Activated B cell treated with CpG ODN at 0.5 μM for 24 hours (primary cell): ENCODE data around the gene CHD1. TPM values are rescaled to one million over a fixed set of nuclear protein-coding genes. Genes with fewer than 3 reads are reported as not detected.

Experiments
- ATAC-seq: fragments of 200-7000 bp; cut with Tn5 transposase; one replicate; pipeline ENCODE4 v1.10.0; 2021; ENCODE audit warnings: low read depth, mild to moderate bottlenecking, moderate library complexity
- CTCF ChIA-PET: fragments of 350-600 bp; sonication (Branson Sonifier 250); formaldehyde crosslinking; loops from one replicate; lab custom pipeline; 2021; ENCODE audit warnings: antibody characterized with exemption; lab: Charles Lee
- POLR2A ChIA-PET: fragments of 350-600 bp; sonication (Branson Sonifier 250); formaldehyde crosslinking; loops from one replicate; lab custom pipeline; 2021; ENCODE audit warnings: antibody characterized with exemption; lab: Charles Lee
- DNase-seq: peaks from one replicate; pipeline ENCODE4 v3.0.0; 2022
- H3K27ac Mint-ChIP-seq: one replicate; pipeline ENCODE4 v1.8.0; 2020; ENCODE audit warnings: mixed read lengths
- H3K27me3 Mint-ChIP-seq: one replicate; pipeline ENCODE4 v1.8.0; 2021; ENCODE audit warnings: mixed read lengths
- H3K36me3 Mint-ChIP-seq: one replicate; pipeline ENCODE4 v1.8.0; 2021; ENCODE audit warnings: low read depth, mixed read lengths
- H3K4me1 Mint-ChIP-seq: one replicate; pipeline ENCODE4 v1.8.0; 2021; ENCODE audit warnings: mixed read lengths
- H3K4me3 Mint-ChIP-seq: one replicate; pipeline ENCODE4 v1.8.0; 2020; ENCODE audit warnings: mild to moderate bottlenecking, mixed read lengths
- H3K9me3 Mint-ChIP-seq: one replicate; pipeline ENCODE4 v1.8.0; 2020; ENCODE audit warnings: mixed read lengths
- intact Hi-C: fragments of 100-400 bp; cut with micrococcal nuclease; formaldehyde crosslinking; loops from one replicate; pipeline ENCODE4 v1.15.1; 2024
- total RNA-seq: library from RNA; stranded (reverse); gene quantifications from 2 replicates; pipeline ENCODE4 v1.2.3, GENCODE V29; 2022
- TF ChIP-seq, protein P1 (sequence below): fragments of 200-600 bp; IDR thresholded peaks from one replicate; pipeline ENCODE4 v1.8.0; 2022; ENCODE audit warnings: antibody characterized with exemption, mild to moderate bottlenecking

Gene CHD1
- total RNA-seq, 1 donor from 2014 or later = 77.5 TPM

DNA sequence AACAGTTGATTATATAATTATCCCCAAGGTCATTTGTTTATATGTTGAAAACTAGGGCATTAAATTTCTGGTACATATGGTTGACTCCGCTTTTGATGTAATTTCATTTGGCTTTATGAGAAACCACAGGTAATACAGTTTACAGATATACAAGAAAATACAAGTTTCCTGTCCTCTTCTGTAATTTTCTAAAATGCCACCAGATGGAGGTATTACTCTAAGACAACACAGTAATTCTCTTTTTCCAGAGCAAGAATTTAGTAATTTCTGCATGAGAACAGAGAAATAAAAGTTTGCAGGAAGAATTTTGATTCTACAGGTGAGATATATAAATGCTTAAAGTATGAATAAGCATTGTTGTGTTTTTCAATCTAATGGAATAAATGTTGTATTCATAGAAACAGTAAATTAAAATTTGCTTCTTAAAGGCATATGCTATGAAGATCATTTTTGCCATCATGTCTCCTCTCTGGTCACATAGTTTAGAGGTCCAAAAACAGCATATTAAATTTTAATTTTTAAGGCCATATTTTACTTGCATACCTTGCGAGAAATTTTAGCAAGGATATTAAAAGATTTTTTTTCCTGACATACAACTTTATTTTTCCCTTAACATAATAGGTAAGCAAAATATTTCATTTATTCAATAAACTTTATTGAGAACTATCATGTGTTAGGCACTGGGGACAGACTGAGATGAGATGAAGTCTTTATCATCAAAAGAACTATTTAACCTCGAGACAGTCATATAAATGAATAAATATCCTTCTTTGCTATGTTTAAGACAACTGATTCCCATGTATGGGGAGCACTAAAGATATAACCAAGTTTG is 22.7 kb downstream of the CHD1 start:
- ChIA-PET CTCF (interaction anchor here (1.0 to 4.7 kb wide), 7 partner anchors 16 to 155 kb away, joined by 3 to 57 read pairs (median 18); no protein-coding TSS in a partner anchor), POLR2A (interaction anchor here (1.0 kb wide), 1 partner anchor 24 kb away, joined by 3 read pairs; no protein-coding TSS in a partner anchor)
- Mint-ChIP-seq H3K4me3 (no peak overlapping the region), H3K4me1 (peaks cover 34% of the 10 kb centered on the region), H3K27me3 (no peaks in the 10 kb centered on the region), H3K36me3 (peaks cover 45% of the 10 kb centered on the region), H3K27ac (peak overlapping the region; percentile 1), H3K9me3 (no peaks in the 10 kb centered on the region)
- intact Hi-C loops = loop anchor here (1.0 to 2.0 kb wide), 4 partner anchors 21 to 154 kb away; no protein-coding TSS in a partner anchor
- ATAC-seq = peak; percentile 69
- TF ChIP-seq, protein P1, sequence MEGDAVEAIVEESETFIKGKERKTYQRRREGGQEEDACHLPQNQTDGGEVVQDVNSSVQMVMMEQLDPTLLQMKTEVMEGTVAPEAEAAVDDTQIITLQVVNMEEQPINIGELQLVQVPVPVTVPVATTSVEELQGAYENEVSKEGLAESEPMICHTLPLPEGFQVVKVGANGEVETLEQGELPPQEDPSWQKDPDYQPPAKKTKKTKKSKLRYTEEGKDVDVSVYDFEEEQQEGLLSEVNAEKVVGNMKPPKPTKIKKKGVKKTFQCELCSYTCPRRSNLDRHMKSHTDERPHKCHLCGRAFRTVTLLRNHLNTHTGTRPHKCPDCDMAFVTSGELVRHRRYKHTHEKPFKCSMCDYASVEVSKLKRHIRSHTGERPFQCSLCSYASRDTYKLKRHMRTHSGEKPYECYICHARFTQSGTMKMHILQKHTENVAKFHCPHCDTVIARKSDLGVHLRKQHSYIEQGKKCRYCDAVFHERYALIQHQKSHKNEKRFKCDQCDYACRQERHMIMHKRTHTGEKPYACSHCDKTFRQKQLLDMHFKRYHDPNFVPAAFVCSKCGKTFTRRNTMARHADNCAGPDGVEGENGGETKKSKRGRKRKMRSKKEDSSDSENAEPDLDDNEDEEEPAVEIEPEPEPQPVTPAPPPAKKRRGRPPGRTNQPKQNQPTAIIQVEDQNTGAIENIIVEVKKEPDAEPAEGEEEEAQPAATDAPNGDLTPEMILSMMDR = peak; percentile 94
- DNase-seq = no peak

DNA sequence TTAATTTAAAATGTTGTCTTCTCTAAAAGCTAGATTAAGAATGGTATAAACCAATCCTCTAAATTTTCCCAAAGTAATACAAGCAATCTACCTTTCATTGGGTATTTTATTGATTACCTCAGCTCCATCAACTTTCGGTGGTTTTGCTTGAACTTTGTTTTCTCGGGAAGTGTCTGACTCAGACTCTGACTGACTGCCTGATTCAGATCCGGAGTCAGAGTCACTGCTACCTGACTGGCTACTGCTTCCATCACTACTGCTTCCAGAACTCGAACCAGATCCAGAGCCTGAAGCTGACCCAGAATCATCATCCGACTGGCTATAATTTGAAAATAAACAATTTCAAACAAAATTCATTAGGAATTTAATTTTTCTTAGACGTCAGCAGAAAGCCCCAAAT is 24.0 kb downstream of the CHD1 start:
- DNase-seq = no peak
- H3K27ac Mint-ChIP-seq = no peak overlapping the region
- ATAC-seq = no peak
- TF ChIP-seq, protein P1 = no peak
- H3K36me3 Mint-ChIP-seq = peaks cover 50% of the 10 kb centered on the region
- intact Hi-C loops = no loop called here
- no peak overlapping the region for H3K4me3 Mint-ChIP-seq
- no peaks in the 10 kb centered on the region for H3K9me3 Mint-ChIP-seq
- ChIA-PET POLR2A (interaction anchor here (0.6 to 1.0 kb wide), 3 partner anchors 10 to 149 kb away, joined by 3 read pairs; no protein-coding TSS in a partner anchor), CTCF (interaction anchor here (0.8 to 4.7 kb wide), 8 partner anchors 9 to 156 kb away, joined by 3 to 57 read pairs (median 4); no protein-coding TSS in a partner anchor)
- no peaks in the 10 kb centered on the region for H3K27me3 Mint-ChIP-seq
- H3K4me1 Mint-ChIP-seq = peaks cover 27% of the 10 kb centered on the region

DNA sequence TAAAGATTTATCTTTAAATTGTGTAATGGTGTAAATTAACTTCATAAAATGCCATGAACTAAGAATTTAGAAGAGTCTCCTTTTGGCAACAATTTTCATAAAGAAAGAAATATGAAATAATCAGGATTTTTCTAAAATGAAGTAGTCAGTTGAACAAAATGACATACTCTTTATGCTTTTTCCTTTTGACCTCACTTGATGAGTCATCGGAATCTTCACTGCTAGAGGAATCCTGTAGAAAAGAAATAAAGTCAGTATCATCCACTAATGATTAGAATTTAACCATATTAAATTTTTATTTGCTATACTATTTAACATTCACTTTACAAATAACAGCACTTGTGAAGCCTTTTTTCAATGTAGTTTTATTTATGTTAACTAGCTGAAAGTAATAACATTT is 26.1 kb downstream of the CHD1 start:
- ChIA-PET CTCF (interaction anchor here (4.7 kb wide), 1 partner anchor 130 kb away, joined by 57 read pairs; no protein-coding TSS in a partner anchor), POLR2A (no interaction called here)
- peaks cover 13% of the 10 kb centered on the region for H3K4me1 Mint-ChIP-seq
- peaks cover 55% of the 10 kb centered on the region for H3K36me3 Mint-ChIP-seq
- ATAC-seq (no peak), DNase-seq (no peak)
- no peak overlapping the region for H3K27ac Mint-ChIP-seq
- no peaks in the 10 kb centered on the region for H3K27me3 Mint-ChIP-seq
- no peak overlapping the region for H3K4me3 Mint-ChIP-seq
- intact Hi-C loops = no loop called here
- H3K9me3 Mint-ChIP-seq = no peaks in the 10 kb centered on the region
- TF ChIP-seq, protein P1 = no peak

DNA sequence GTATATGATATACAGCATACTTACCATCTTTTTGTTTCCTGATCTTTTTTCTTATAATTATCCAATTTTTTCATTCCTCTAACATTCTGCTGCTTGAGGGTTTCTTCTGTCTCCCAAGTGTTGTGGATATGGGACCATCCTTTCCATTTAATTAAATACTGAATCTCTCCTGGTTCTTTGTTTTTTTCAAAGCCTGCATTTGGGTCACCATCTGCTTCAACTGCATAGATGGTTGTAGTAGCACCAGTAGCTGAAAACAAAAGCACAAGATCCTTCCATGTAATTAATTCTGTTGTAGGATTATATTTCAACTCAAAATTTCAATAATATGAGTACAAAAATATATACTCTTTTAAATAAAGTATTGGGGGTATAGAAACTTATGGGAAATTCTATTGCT is 29.4 kb downstream of the CHD1 start:
- intact Hi-C loops = loop anchor here (2.0 to 5.0 kb wide), 2 partner anchors 17 to 37 kb away; no protein-coding TSS in a partner anchor
- H3K9me3 Mint-ChIP-seq = no peaks in the 10 kb centered on the region
- no peaks in the 10 kb centered on the region for H3K4me1 Mint-ChIP-seq
- TF ChIP-seq, protein P1 = no peak
- no peaks in the 10 kb centered on the region for H3K27me3 Mint-ChIP-seq
- no peak overlapping the region for H3K27ac Mint-ChIP-seq
- no peak overlapping the region for H3K4me3 Mint-ChIP-seq
- CTCF ChIA-PET = no interaction called here
- POLR2A ChIA-PET = interaction anchor here (0.7 kb wide), 1 partner anchor 1843 kb away, joined by 4 read pairs; no protein-coding TSS in a partner anchor
- H3K36me3 Mint-ChIP-seq = peaks cover 68% of the 10 kb centered on the region
- DNase-seq = no peak
- no peak for ATAC-seq

DNA sequence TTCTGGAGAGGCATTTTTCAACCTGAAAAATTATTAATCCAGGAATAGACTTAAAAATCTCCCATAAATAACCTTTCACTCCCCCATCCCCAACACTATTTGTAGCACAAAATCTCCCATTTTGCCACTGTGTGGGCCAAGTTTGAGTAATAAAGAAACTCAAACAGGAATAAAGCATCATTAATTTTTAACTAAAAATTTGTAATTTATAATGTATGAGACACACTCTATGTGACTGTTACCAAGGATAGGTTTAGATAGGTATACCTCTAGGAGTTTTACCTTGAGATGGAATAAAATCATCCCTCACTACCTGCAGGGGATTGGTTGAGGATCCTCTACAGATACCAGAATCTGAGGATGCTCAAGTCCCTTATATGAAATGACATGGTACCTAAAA is 30.1 kb downstream of the CHD1 start:
- CTCF ChIA-PET = interaction anchor here (1.0 kb wide), 1 partner anchor 161 kb away, joined by 4 read pairs; no protein-coding TSS in a partner anchor

More for the DNA sequence above, 30.1 kb downstream of the CHD1 start:
- Mint-ChIP-seq H3K4me3 (no peak overlapping the region), H3K9me3 (no peaks in the 10 kb centered on the region), H3K4me1 (no peaks in the 10 kb centered on the region), H3K27me3 (no peaks in the 10 kb centered on the region), H3K27ac (no peak overlapping the region), H3K36me3 (peaks cover 67% of the 10 kb centered on the region)
- TF ChIP-seq, protein P1 = no peak
- POLR2A ChIA-PET = no interaction called here
- no peak for ATAC-seq
- no peak for DNase-seq
- intact Hi-C loops = loop anchor here (2.0 to 5.0 kb wide), 2 partner anchors 16 to 36 kb away; no protein-coding TSS in a partner anchor
